ENCODE results near the gene GIGYF2. TPM values are rescaled to one million over a fixed set of nuclear protein-coding genes. Genes with fewer than 3 reads are reported as not detected.

GIGYF2 gene
- total RNA-seq, 2 donors from 2014 or later = 62.5 to 72.3 TPM

GRCh38 chr2:232866104-232866503, 169.0 kb downstream of the GIGYF2 start:
- Mint-ChIP-seq H3K27me3 (ENCODE audit: insufficient read depth) (peaks cover 1% of the 10 kb centered on the region), H3K27ac (no peak overlapping the region), H3K9me3 (no peaks in the 10 kb centered on the region), H3K4me1 (peaks cover 9% of the 10 kb centered on the region), H3K4me3 (no peak overlapping the region), H3K36me3 (ENCODE audit: low read depth) (peaks cover 4% of the 10 kb centered on the region)
- 86 to 92% methylated on average over 4 of the region's 4 CpGs for WGBS, 2 experiments (ENCODE audit: insufficient coverage in 1 of 2, insufficient read length in 1 of 2)
- no peaks in the 10 kb centered on the region for H3K27me3 ChIP-seq (ENCODE audit: control insufficient read depth, insufficient read depth, low read length, poor library complexity, severe bottlenecking)
- H3K9me3 ChIP-seq (ENCODE audit: control insufficient read depth, low read length) = no peaks in the 10 kb centered on the region
- TF ChIP-seq CTCF (conservative IDR thresholded peaks at IDR 0.05) = no peak
- no peak overlapping the region for H3K4me3 ChIP-seq (ENCODE audit: low read length)
- DNase-seq = no peak
- no peak overlapping the region for H3K9ac ChIP-seq (ENCODE audit: extremely low read depth, low read length, poor library complexity, severe bottlenecking)
- H3K4me1 ChIP-seq (ENCODE audit: control insufficient read depth, insufficient read depth, low read length) = no peaks in the 10 kb centered on the region
- H3K36me3 ChIP-seq (ENCODE audit: control insufficient read depth, insufficient read depth, low read length) = peaks cover 5% of the 10 kb centered on the region
- no peak overlapping the region for H3K27ac ChIP-seq (ENCODE audit: low read depth, low read length)

- no peaks in the 10 kb centered on the region for H3K9me3 Mint-ChIP-seq
- no peaks in the 10 kb centered on the region for H3K9me3 ChIP-seq (ENCODE audit: control insufficient read depth, low read length)
- WGBS, 2 experiments (ENCODE audit: insufficient coverage in 1 of 2, insufficient read length in 1 of 2) = 81% methylated on average over 14 to 15 of the region's 15 CpGs
- no peak overlapping the region for H3K27ac ChIP-seq (ENCODE audit: low read depth, low read length)
- no peaks in the 10 kb centered on the region for H3K4me1 ChIP-seq (ENCODE audit: control insufficient read depth, insufficient read depth, low read length)
- peaks cover 9% of the 10 kb centered on the region for H3K4me1 Mint-ChIP-seq
- peak overlapping the region; percentile 80 for H3K27ac Mint-ChIP-seq
- H3K4me3 Mint-ChIP-seq = no peak overlapping the region
- H3K36me3 ChIP-seq (ENCODE audit: control insufficient read depth, insufficient read depth, low read length) = no peaks in the 10 kb centered on the region
- H3K4me3 ChIP-seq (ENCODE audit: low read length) = no peak overlapping the region
- H3K27me3 ChIP-seq (ENCODE audit: control insufficient read depth, insufficient read depth, low read length, poor library complexity, severe bottlenecking) = no peaks in the 10 kb centered on the region
- H3K36me3 Mint-ChIP-seq (ENCODE audit: low read depth) = no peaks in the 10 kb centered on the region
- DNase-seq = peak; percentile 78
- H3K9ac ChIP-seq (ENCODE audit: extremely low read depth, low read length, poor library complexity, severe bottlenecking) = no peak overlapping the region
- TF ChIP-seq CTCF (conservative IDR thresholded peaks at IDR 0.05) = peak; percentile 43
- peaks cover 1% of the 10 kb centered on the region for H3K27me3 Mint-ChIP-seq (ENCODE audit: insufficient read depth)
Measured at GRCh38 chr2:232869138-232870017, 172.2 kb downstream of the GIGYF2 start.

GRCh38 chr2:232870018-232870765, 173.1 kb downstream of the GIGYF2 start, which contains the start of gene SNORC:
SNORC (plus strand) TSS chr2:232870264; CDS start chr2:232870342, 78 bp downstream.
- Mint-ChIP-seq H3K27me3 (ENCODE audit: insufficient read depth) (peaks cover 8% of the 10 kb centered on the region), H3K36me3 (ENCODE audit: low read depth) (no peaks in the 10 kb centered on the region), H3K27ac (peak within 1 kb of the TSS; percentile 80), H3K4me1 (peaks cover 9% of the 10 kb centered on the region), H3K4me3 (no peak within 1 kb of the TSS), H3K9me3 (no peaks in the 10 kb centered on the region)
- WGBS, 2 experiments (ENCODE audit: insufficient coverage in 1 of 2, insufficient read length in 1 of 2) = 89 to 96% methylated on average over 15 to 17 of the region's 21 CpGs
- Histone ChIP-seq H3K27me3 (ENCODE audit: control insufficient read depth, insufficient read depth, low read length, poor library complexity, severe bottlenecking) (no peaks in the 10 kb centered on the region), H3K4me3 (ENCODE audit: low read length) (no peak within 1 kb of the TSS), H3K27ac (ENCODE audit: low read depth, low read length) (no peak within 1 kb of the TSS), H3K9ac (ENCODE audit: extremely low read depth, low read length, poor library complexity, severe bottlenecking) (no peak within 1 kb of the TSS), H3K9me3 (ENCODE audit: control insufficient read depth, low read length) (no peaks in the 10 kb centered on the region), H3K36me3 (ENCODE audit: control insufficient read depth, insufficient read depth, low read length) (no peaks in the 10 kb centered on the region), H3K4me1 (ENCODE audit: control insufficient read depth, insufficient read depth, low read length) (no peaks in the 10 kb centered on the region)
- TF ChIP-seq CTCF (conservative IDR thresholded peaks at IDR 0.05) = no peak
- peak; percentile 30 for DNase-seq
